ENCODE data around the gene REV3L. TPM values are rescaled to one million over a fixed set of nuclear protein-coding genes. Genes with fewer than 3 reads are reported as not detected.

The REV3L gene
- polyA plus RNA-seq, 2 of the 4 experiments (the other 2 are of a cell fraction): 4.1 to 12.4 TPM

DNA sequence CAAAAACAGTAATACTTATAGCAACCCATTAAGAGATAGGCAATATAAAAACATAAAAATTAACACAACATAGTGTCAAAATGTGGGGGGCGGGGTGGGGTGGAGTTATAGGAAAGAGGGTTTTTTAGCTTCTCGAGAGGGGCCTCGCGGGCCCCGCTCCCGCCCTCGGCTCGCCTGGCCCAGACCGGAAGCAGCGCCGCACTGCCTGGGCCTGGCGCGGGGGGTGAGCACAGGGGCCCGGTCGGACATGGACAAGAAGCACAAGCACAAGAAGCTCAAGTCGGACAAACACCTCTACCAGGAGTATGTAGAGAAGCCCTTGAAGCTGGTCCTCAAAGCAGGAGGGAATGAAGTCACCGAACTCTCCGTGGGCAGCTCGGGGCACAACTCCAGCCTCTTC, 53.4 kb downstream of the REV3L start:
- peaks cover 8% of the 10 kb centered on the region; the same call in 2 of the 3 replicates for H3K9me3 ChIP-seq
- peaks cover 14% of the 10 kb centered on the region; the same call in 2 of the 3 replicates for H3K4me1 ChIP-seq
- FAIRE-seq: no peak
- WGBS (ENCODE audit: missing lambda C conversion rate): 91% methylated on average over 11 of the region's 19 CpGs
- POLR2A ChIA-PET: no interaction called here
- ATAC-seq: no peak
- no peak for DNase-seq (ENCODE audit: low read depth in 1 of 2, low spot score in 1 of 2)
- no peak overlapping the region for H3K27ac ChIP-seq
- TF ChIP-seq CEBPB (IDR thresholded peaks at IDR 0.05) (no peak), TFCP2L1 (CRISPR knock-in tag; IDR thresholded peaks at IDR 0.05) (no peak), RAD21 (conservative IDR thresholded peaks at IDR 0.05 in 1 of 2, IDR thresholded peaks at IDR 0.05 in 1 of 2) (no peak), NR3C1 (IDR thresholded peaks at IDR 0.05) (no peak), ESRRA (IDR thresholded peaks at IDR 0.05; ENCODE audit: borderline replicate concordance, low read length) (no peak), POLR2A (IDR thresholded peaks at IDR 0.05; ENCODE audit: low read length) (no peak), FOXS1 (CRISPR knock-in tag; IDR thresholded peaks at IDR 0.05) (no peak), FOSL2 (IDR thresholded peaks at IDR 0.05) (no peak), FOSL2 (CRISPR knock-in tag; IDR thresholded peaks at IDR 0.05) (no peak), CBX2 (IDR thresholded peaks at IDR 0.05; ENCODE audit: borderline replicate concordance, low read depth) (no peak), NFE2L2 (conservative IDR thresholded peaks at IDR 0.05; ENCODE audit: low read length) (no peak), HOXA7 (CRISPR knock-in tag; IDR thresholded peaks at IDR 0.05) (no peak), ZFP36 (IDR thresholded peaks at IDR 0.05; ENCODE audit: borderline replicate concordance, partially characterized antibody) (no peak), HDAC2 (IDR thresholded peaks at IDR 0.05) (no peak), RNF2 (IDR thresholded peaks at IDR 0.05; ENCODE audit: borderline replicate concordance, low read depth) (no peak), HEYL (CRISPR knock-in tag; IDR thresholded peaks at IDR 0.05) (no peak)
- TF ChIP-seq, protein P1, sequence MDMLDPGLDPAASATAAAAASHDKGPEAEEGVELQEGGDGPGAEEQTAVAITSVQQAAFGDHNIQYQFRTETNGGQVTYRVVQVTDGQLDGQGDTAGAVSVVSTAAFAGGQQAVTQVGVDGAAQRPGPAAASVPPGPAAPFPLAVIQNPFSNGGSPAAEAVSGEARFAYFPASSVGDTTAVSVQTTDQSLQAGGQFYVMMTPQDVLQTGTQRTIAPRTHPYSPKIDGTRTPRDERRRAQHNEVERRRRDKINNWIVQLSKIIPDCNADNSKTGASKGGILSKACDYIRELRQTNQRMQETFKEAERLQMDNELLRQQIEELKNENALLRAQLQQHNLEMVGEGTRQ (IDR thresholded peaks at IDR 0.05): no peak
- TF ChIP-seq, protein P2, sequence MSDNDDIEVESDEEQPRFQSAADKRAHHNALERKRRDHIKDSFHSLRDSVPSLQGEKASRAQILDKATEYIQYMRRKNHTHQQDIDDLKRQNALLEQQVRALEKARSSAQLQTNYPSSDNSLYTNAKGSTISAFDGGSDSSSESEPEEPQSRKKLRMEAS (IDR thresholded peaks at IDR 0.05): no peak
- TF ChIP-seq, protein P3, sequence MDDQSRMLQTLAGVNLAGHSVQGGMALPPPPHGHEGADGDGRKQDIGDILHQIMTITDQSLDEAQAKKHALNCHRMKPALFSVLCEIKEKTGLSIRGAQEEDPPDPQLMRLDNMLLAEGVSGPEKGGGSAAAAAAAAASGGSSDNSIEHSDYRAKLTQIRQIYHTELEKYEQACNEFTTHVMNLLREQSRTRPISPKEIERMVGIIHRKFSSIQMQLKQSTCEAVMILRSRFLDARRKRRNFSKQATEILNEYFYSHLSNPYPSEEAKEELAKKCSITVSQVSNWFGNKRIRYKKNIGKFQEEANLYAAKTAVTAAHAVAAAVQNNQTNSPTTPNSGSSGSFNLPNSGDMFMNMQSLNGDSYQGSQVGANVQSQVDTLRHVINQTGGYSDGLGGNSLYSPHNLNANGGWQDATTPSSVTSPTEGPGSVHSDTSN (IDR thresholded peaks at IDR 0.05): no peak
- no peak overlapping the region for H3K4me3 ChIP-seq
- H3K4me2 ChIP-seq: no peak overlapping the region
- CTCF ChIA-PET: no interaction called here

DNA sequence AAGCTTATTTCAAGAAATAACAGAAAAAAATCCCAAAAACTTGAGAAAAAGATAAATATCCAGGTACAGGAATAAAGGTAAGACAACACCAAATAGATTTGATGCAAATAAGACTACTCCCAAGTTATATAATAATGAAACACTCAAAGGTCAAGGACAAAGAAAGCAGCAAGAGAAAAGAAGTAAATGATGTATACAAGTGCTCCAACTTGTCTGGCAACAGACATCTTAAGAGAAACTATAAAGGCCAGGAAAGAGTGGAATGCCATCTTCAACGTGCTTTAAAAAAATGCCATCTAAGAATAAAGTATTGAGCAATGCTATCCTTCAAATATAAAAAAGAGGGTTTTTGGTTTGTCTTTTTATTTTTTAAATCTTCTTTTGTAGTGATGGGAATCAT, 54.2 kb downstream of the REV3L start:
- 63% methylated on average over 1 of the region's 1 CpG for WGBS (ENCODE audit: missing lambda C conversion rate)
- no peak for FAIRE-seq
- peak in 1 of 2 experiments; percentile 11 for DNase-seq (ENCODE audit: low read depth in 1 of 2, low spot score in 1 of 2)
- H3K4me1 ChIP-seq: peaks cover 21% of the 10 kb centered on the region; the same call in 2 of the 3 replicates
- TF ChIP-seq NR3C1 (IDR thresholded peaks at IDR 0.05): no peak
- TF ChIP-seq NPAS2 (CRISPR knock-in tag; IDR thresholded peaks at IDR 0.05; ENCODE audit: borderline replicate concordance): no peak
- no peak for TF ChIP-seq HOXB5 (CRISPR knock-in tag; IDR thresholded peaks at IDR 0.05)
- TF ChIP-seq MAFK (IDR thresholded peaks at IDR 0.05; ENCODE audit: partially characterized antibody): no peak
- TF ChIP-seq ZNF302 (CRISPR knock-in tag; IDR thresholded peaks at IDR 0.05): no peak
- TF ChIP-seq, protein P4, sequence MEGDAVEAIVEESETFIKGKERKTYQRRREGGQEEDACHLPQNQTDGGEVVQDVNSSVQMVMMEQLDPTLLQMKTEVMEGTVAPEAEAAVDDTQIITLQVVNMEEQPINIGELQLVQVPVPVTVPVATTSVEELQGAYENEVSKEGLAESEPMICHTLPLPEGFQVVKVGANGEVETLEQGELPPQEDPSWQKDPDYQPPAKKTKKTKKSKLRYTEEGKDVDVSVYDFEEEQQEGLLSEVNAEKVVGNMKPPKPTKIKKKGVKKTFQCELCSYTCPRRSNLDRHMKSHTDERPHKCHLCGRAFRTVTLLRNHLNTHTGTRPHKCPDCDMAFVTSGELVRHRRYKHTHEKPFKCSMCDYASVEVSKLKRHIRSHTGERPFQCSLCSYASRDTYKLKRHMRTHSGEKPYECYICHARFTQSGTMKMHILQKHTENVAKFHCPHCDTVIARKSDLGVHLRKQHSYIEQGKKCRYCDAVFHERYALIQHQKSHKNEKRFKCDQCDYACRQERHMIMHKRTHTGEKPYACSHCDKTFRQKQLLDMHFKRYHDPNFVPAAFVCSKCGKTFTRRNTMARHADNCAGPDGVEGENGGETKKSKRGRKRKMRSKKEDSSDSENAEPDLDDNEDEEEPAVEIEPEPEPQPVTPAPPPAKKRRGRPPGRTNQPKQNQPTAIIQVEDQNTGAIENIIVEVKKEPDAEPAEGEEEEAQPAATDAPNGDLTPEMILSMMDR (IDR thresholded peaks at IDR 0.05): no peak
- no peak for TF ChIP-seq GATA3 (IDR thresholded peaks at IDR 0.05; ENCODE audit: borderline replicate concordance)
- TF ChIP-seq, protein P3 (IDR thresholded peaks at IDR 0.05): no peak
- TF ChIP-seq, protein P5, sequence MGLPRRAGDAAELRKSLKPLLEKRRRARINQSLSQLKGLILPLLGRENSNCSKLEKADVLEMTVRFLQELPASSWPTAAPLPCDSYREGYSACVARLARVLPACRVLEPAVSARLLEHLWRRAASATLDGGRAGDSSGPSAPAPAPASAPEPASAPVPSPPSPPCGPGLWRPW (IDR thresholded peaks at IDR 0.05): no peak
- no peak for TF ChIP-seq EP300 (IDR thresholded peaks at IDR 0.05)
- TF ChIP-seq, protein P1 (IDR thresholded peaks at IDR 0.05): no peak
- TF ChIP-seq, protein P2 (IDR thresholded peaks at IDR 0.05): no peak
- H3K27ac ChIP-seq: no peak overlapping the region
- no peak for ATAC-seq
- H3K9me3 ChIP-seq: peaks cover 8% of the 10 kb centered on the region; the same call in 2 of the 3 replicates
- ChIA-PET CTCF (no interaction called here), POLR2A (no interaction called here)
- H3K4me2 ChIP-seq: no peak overlapping the region
- H3K4me3 ChIP-seq: no peak overlapping the region

All from A549 (cell line).